HepG2 (cell line): ENCODE results near the gene AKAP12. TPM values are rescaled to one million over a fixed set of nuclear protein-coding genes. Genes with fewer than 3 reads are reported as not detected.

Experiments
- BCL6 ChIP-seq: IDR thresholded peaks from 2 replicates; pipeline ENCODE4 v1.6.1; 2016; ENCODE audit warnings: missing genetic modification reagents, missing compliant biosample characterization
- ETV6 ChIP-seq: sonication (generic); formaldehyde crosslinking; conservative IDR thresholded peaks from 2 replicates; pipeline ENCODE4 v1.4.0; 2020; ENCODE audit warnings: missing genetic modification reagents
- FOSL1 ChIP-seq: sonication (generic); formaldehyde crosslinking; IDR thresholded peaks from 2 replicates; pipeline ENCODE4 v1.9.0; 2021; ENCODE audit warnings: missing genetic modification reagents, borderline replicate concordance
- GMEB1 ChIP-seq: sonication (generic); formaldehyde crosslinking; IDR thresholded peaks from 2 replicates; pipeline ENCODE4 v1.5.1; 2020; ENCODE audit warnings: missing genetic modification reagents, mild to moderate bottlenecking, borderline replicate concordance
- JUND ChIP-seq: sonication (generic); formaldehyde crosslinking; IDR thresholded peaks from 2 replicates; pipeline ENCODE4 v1.8.0; 2022; ENCODE audit warnings: mild to moderate bottlenecking, missing genetic modification reagents
- NCOA1 ChIP-seq: sonication (generic); formaldehyde crosslinking; IDR thresholded peaks from 2 replicates; pipeline ENCODE4 v1.9.0; 2021; ENCODE audit warnings: missing genetic modification reagents
- NFE2L1 ChIP-seq: sonication (generic); formaldehyde crosslinking; IDR thresholded peaks from 2 replicates; pipeline ENCODE4 v1.4.0; 2020; ENCODE audit warnings: missing genetic modification reagents, mild to moderate bottlenecking, borderline replicate concordance
- PAF1 ChIP-seq: IDR thresholded peaks from 2 replicates; pipeline ENCODE4 v1.6.1; 2016; ENCODE audit warnings: missing genetic modification reagents, missing compliant biosample characterization
- RBFOX2 ChIP-seq: fragments of 200-400 bp; formaldehyde crosslinking; IDR thresholded peaks from 2 replicates; pipeline ENCODE4 v1.6.1; 2017; ENCODE audit warnings: low read depth, mild to moderate bottlenecking, low read length
- RBM22 ChIP-seq: fragments of 200-400 bp; formaldehyde crosslinking; optimal IDR thresholded peaks from 2 replicates; pipeline ENCODE3; 2017; ENCODE audit warnings: mild to moderate bottlenecking, low read length, moderate library complexity
- REPIN1 ChIP-seq: sonication (generic); formaldehyde crosslinking; IDR thresholded peaks from 2 replicates; pipeline ENCODE4 v1.8.0; 2022; ENCODE audit warnings: missing genetic modification reagents, low read depth, mild to moderate bottlenecking, borderline replicate concordance
- RXRA ChIP-seq: sonication (generic); formaldehyde crosslinking; IDR thresholded peaks from 2 replicates; pipeline ENCODE4 v1.5.1; 2020; ENCODE audit warnings: missing genetic modification reagents
- SMARCC2 ChIP-seq: fragments of 450-650 bp; IDR thresholded peaks from 2 replicates; pipeline ENCODE4 v1.6.1; 2017; ENCODE audit warnings: antibody characterized with exemption, mild to moderate bottlenecking
- SMC3 ChIP-seq: IDR thresholded peaks from 2 replicates; pipeline ENCODE4 v1.6.1; 2011; ENCODE audit warnings: low read length, improper control_type of control experiment
- SRY ChIP-seq: sonication (generic); formaldehyde crosslinking; IDR thresholded peaks from 2 replicates; pipeline ENCODE4 v1.8.0; 2022; ENCODE audit warnings: mild to moderate bottlenecking, missing genetic modification reagents
- THAP11 ChIP-seq: IDR thresholded peaks from 2 replicates; pipeline ENCODE4 v1.6.1; 2016; ENCODE audit warnings: missing biosample characterization, missing genetic modification reagents
- TP53 ChIP-seq: sonication (generic); formaldehyde crosslinking; conservative IDR thresholded peaks from 2 replicates; pipeline ENCODE4 v1.4.0; 2020; ENCODE audit warnings: missing genetic modification reagents
- ZNF20 ChIP-seq: sonication (generic); formaldehyde crosslinking; IDR thresholded peaks from 2 replicates; pipeline ENCODE4 v1.4.0; 2020; ENCODE audit warnings: mild to moderate bottlenecking, moderate library complexity, missing genetic modification reagents
- ZNF274 ChIP-seq: sonication (generic); formaldehyde crosslinking; IDR thresholded peaks from 2 replicates; pipeline ENCODE4 v1.5.1; 2020; ENCODE audit warnings: mild to moderate bottlenecking, missing genetic modification reagents
- ZNF431 ChIP-seq: sonication (generic); formaldehyde crosslinking; IDR thresholded peaks from 2 replicates; pipeline ENCODE4 v1.9.0; 2022; ENCODE audit warnings: missing genetic modification reagents, low read depth, mild to moderate bottlenecking, borderline replicate concordance
- ZNF549 ChIP-seq: sonication (generic); formaldehyde crosslinking; IDR thresholded peaks from 2 replicates; pipeline ENCODE4 v1.5.0; 2020; ENCODE audit warnings: missing genetic modification reagents
- polyA plus RNA-seq, 8 experiments: library from polyadenylated mRNA; depleted of rRNA in 3 of 8; stranded (reverse) in 7 of 8; unstranded in 1 of 8; fragments of >200 nt; fragmentation: Illumina TruSeq in 4 of 8; extraction: Trizol in 4 of 8; gene quantifications; 2 replicates each; pipeline versions ENCODE4 v1.2.1 to v1.2.3, GENCODE V29; 2011 to 2016; ENCODE audit warnings: low read depth in 4 of 8, missing spikeins in 1 of 8, mixed read lengths in 1 of 8; ENCODE audit not compliant: insufficient read depth in 1 of 8
- total RNA-seq, 5 experiments: library from RNA; depleted of rRNA; stranded (reverse); fragments of >200 nt; fragmentation: Illumina TruSeq; extraction: Trizol; gene quantifications; 2 replicates each; pipeline ENCODE4 v1.2.3, GENCODE V29; 2016; ENCODE audit warnings: low read depth in 1 of 5
- TF ChIP-seq, protein P1 (sequence below): sonication (generic); formaldehyde crosslinking; IDR thresholded peaks from 2 replicates; pipeline ENCODE4 v1.5.1; 2020; ENCODE audit warnings: mild to moderate bottlenecking, missing genetic modification reagents

The AKAP12 gene
- total and polyA plus RNA-seq, 2 of the 13 experiments (the other 11 are each of a cell fraction or from before 2014, with no cell fraction given): 10.6 to 19.0 TPM

DNA sequence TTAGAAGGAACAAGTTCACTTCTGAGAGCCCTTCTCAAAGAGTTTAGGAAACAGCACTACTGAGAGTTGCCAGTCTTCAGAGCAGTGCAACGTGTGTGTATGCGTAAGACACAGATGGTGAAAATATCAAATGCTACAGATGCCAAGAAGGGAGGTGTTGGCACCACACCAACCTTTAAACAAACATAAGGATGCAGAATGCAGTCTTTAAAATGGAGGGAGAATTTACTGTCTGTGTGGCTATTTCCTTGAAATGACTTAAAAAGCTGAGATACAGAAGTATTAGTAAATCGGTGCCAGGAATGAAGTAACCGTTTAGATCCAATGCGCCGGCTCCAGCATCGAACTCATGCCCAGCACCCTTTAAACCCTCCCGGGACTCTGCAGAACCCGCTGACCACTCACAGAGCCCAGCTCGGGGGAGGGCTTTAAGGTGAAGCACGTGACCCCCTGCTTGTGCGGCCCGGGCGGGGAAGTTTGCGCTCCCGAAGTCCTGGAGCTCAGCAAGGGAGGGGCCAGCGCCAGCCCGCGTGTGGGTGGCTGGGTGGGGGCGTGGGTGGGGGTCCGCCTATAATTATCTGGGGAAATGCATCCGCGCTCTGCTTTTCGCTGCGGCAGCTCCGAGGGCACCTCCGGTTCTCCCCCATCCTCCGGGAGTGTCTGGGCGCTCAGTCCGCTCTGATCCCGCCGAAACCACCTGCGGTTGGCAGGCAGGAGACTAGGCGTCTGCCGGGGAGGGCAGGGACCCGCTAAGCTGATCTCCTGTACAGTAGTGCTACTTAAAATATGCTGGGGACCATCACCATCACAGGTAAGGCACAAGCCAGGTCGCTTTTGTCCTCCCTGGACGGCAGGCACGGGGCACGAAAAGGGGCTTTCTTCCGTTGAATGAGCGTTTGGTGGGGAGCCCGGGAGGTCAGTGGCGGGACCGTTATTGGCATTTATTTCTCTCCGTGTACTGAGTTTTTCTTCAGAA lies 85.6 kb downstream of the AKAP12 start (continued):
- no peak for TF ChIP-seq RXRA (CRISPR knock-in tag)
- TF ChIP-seq TP53 (CRISPR knock-in tag): no peak
- no peak for TF ChIP-seq FOSL1
- no peak for TF ChIP-seq ZNF431 (CRISPR knock-in tag)
- peak; percentile 56; the same call in 1 of the 2 replicates for TF ChIP-seq RBFOX2
- no peak for TF ChIP-seq RBM22
- peak; percentile 66; the same call in 1 of the 2 replicates for TF ChIP-seq ZNF274 (CRISPR knock-in tag)
- no peak for TF ChIP-seq SMC3
- TF ChIP-seq BCL6 (CRISPR knock-in tag): no peak
- TF ChIP-seq NCOA1 (CRISPR knock-in tag): no peak
- TF ChIP-seq, protein P1, sequence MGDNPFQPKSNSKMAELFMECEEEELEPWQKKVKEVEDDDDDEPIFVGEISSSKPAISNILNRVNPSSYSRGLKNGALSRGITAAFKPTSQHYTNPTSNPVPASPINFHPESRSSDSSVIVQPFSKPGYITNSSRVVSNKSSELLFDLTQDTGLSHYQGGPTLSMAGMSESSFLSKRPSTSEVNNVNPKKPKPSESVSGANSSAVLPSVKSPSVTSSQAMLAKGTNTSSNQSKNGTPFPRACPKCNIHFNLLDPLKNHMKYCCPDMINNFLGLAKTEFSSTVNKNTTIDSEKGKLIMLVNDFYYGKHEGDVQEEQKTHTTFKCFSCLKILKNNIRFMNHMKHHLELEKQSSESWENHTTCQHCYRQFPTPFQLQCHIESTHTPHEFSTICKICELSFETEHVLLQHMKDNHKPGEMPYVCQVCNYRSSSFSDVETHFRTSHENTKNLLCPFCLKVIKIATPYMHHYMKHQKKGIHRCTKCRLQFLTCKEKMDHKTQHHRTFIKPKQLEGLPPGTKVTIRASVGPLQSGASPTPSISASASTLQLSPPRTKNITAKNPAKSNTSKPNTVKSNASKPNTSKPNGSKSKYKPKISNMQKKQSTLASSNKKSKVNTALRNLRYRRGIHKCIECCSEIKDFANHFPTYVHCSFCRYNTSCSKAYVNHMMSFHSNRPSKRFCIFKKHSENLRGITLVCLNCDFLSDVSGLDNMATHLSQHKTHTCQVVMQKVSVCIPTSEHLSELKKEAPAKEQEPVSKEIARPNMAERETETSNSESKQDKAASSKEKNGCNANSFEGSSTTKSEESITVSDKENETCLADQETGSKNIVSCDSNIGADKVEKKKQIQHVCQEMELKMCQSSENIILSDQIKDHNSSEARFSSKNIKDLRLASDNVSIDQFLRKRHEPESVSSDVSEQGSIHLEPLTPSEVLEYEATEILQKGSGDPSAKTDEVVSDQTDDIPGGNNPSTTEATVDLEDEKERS (CRISPR knock-in tag): no peak
- no peak for TF ChIP-seq NFE2L1 (CRISPR knock-in tag)
- TF ChIP-seq THAP11 (CRISPR knock-in tag): no peak
- peak; percentile 38; the same call in 1 of the 2 replicates for TF ChIP-seq SRY (CRISPR knock-in tag)
- no peak for TF ChIP-seq ETV6 (CRISPR knock-in tag)
- TF ChIP-seq PAF1 (CRISPR knock-in tag): no peak
- TF ChIP-seq GMEB1 (CRISPR knock-in tag): 0 out of 2 replicates have a peak, but pooled peaks have one; percentile 26
- no peak for TF ChIP-seq REPIN1 (CRISPR knock-in tag)
- no peak for TF ChIP-seq ZNF549
- TF ChIP-seq ZNF20 (CRISPR knock-in tag): peak; percentile 63; the same call in 1 of the 2 replicates
- no peak for TF ChIP-seq JUND (CRISPR knock-in tag)
- no peak for TF ChIP-seq SMARCC2
